ENCODE data around the gene TRPV6.

DNA sequence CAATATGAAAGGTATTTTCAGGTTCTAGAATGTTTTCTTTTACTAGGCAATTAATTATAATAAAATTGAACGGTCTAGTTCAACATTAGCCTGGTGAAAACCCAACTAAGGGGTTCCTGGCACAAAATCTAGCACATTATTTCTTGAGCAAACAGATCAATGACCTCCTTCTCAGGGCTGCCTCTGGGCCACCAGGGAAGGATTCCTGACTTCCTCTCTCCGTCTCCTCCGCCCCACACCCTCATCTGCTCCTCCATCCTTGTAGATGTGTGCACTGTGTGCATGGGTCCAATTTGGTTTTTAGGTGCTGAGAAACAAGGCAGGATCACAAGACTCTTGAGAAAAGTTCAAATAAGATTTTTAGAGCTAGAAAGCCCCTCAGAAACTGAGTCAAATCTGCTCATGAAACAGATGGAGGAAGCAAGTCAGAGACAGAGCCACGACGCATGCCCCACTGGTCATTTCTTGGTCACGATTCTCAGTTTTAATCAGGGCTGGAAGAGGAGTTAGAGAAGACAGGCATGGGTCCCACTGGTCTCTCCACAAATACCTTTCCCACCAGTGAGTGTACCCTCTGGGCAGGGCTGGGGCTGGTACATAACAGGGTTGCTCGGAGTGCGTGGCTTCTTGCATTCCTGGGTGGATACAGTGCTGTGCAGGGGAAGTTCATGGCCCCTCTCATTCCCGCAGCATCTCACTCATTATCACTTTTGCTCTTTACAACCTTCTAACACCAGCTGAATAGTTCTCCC is 3.8 kb downstream of the TRPV6 start:
- TF ChIP-seq POLR2A (IDR thresholded peaks at IDR 0.05): no peak
- TF ChIP-seq, protein P1, sequence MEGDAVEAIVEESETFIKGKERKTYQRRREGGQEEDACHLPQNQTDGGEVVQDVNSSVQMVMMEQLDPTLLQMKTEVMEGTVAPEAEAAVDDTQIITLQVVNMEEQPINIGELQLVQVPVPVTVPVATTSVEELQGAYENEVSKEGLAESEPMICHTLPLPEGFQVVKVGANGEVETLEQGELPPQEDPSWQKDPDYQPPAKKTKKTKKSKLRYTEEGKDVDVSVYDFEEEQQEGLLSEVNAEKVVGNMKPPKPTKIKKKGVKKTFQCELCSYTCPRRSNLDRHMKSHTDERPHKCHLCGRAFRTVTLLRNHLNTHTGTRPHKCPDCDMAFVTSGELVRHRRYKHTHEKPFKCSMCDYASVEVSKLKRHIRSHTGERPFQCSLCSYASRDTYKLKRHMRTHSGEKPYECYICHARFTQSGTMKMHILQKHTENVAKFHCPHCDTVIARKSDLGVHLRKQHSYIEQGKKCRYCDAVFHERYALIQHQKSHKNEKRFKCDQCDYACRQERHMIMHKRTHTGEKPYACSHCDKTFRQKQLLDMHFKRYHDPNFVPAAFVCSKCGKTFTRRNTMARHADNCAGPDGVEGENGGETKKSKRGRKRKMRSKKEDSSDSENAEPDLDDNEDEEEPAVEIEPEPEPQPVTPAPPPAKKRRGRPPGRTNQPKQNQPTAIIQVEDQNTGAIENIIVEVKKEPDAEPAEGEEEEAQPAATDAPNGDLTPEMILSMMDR (IDR thresholded peaks at IDR 0.05): no peak

Measured in thyroid gland (tissue), 4 donors.